Activated CD8-positive, alpha-beta memory T cell treated with anti-CD3 and anti-CD28 coated beads for 36 hours (primary cell): ENCODE results near the gene SFTPA1. TPM values are rescaled to one million over a fixed set of nuclear protein-coding genes. Genes with fewer than 3 reads are reported as not detected.
"Not testable (repeated sequence)": the region's sequence is repeated elsewhere in the genome, so short reads cannot be mapped to it uniquely, and the experiment has no call there.

ENCODE experiments used
- CTCF ChIA-PET: fragments of 350-600 bp; sonication (Branson Sonifier 250); formaldehyde crosslinking; loops from one replicate; lab custom pipeline; 2021; ENCODE audit warnings: antibody characterized with exemption; lab: Charles Lee
- POLR2A ChIA-PET: fragments of 350-600 bp; sonication (Branson Sonifier 250); formaldehyde crosslinking; loops from one replicate; lab custom pipeline; 2021; ENCODE audit warnings: antibody characterized with exemption; lab: Charles Lee
- total RNA-seq, 2 experiments: library from RNA; stranded (reverse); gene quantifications; one replicate each; pipeline ENCODE4 v1.2.3, GENCODE V29; 2021

Gene SFTPA1
- total RNA-seq, 2 experiments from 2014 or later: not detected

- ChIA-PET CTCF (no interaction called here), POLR2A (no interaction called here)
Measured at GRCh38 chr10:79608505-79609375, 2.0 kb upstream of the SFTPA1 start.

DNA sequence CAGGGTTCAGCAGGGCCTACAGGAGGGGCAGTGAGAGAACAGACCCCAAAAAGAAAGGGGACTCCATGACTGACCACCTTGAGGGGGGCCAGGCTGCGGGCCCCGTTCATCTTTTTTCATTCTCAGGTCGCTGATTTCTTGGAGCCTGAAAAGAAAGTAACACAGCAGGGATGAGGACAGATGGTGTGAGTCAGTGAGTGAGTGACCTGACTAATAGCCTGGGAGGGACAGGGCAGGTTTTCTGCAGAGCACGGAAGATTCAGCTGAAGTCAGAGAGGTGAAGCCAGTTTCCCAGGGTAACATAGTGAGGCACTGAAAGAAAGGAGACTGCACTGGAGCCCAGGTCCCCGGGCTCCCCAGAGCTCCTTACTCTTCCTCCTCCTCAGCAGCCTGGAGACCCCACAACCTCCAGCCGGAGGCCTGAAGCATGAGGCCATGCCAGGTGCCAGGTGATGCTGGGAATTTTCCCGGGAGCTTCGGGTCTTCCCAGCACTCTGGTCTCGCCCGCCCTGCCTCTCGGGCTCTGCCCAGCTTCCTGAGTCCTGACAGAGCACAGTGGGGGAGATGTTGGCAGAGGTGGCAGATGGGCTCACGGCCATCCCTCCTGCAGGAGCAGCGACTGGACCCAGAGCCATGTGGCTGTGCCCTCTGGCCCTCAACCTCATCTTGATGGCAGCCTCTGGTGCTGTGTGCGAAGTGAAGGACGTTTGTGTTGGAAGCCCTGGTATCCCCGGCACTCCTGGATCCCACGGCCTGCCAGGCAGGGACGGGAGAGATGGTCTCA is 646 bp downstream of the SFTPA1 start:
- POLR2A ChIA-PET, CTCF ChIA-PET: not testable (repeated sequence)

- POLR2A ChIA-PET: no interaction called here
- CTCF ChIA-PET: no interaction called here
Measured at GRCh38 chr10:79615577-79615976, 4.8 kb downstream of the SFTPA1 start.

GRCh38 chr10:79616164-79616563 is 5.4 kb downstream of the SFTPA1 start:
- ChIA-PET CTCF (no interaction called here), POLR2A (no interaction called here)

DNA sequence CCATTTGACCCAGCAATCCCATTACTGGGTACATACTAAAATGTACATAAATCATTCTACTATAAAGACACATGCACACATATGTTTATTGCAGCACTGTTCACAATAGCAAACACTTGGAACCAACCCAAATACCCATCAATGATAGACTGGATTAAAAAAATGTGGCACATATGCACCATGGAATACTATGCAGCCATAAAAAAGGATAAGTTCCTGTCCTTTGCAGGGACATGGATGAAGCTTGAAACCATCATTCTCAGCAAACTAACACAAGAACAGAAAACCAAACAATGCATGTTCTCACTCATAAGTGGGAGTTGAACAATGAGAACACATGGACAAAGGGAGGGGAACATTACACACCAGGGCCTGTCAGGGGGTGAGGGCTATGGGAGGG is 12.9 kb downstream of the SFTPA1 start:
- CTCF ChIA-PET, POLR2A ChIA-PET: not testable (repeated sequence)

GRCh38 chr10:79627075-79627474 is 16.3 kb downstream of the SFTPA1 start:
- CTCF ChIA-PET: no interaction called here
- POLR2A ChIA-PET: no interaction called here

- ChIA-PET POLR2A (no interaction called here), CTCF (no interaction called here)
Measured at GRCh38 chr10:79628083-79628482, 17.3 kb downstream of the SFTPA1 start.

GRCh38 chr10:79628988-79629954 is 18.5 kb downstream of the SFTPA1 start:
- CTCF ChIA-PET: no interaction called here
- POLR2A ChIA-PET: interaction anchor here (0.6 kb wide), 1 partner anchor 1688 kb away, joined by 4 read pairs; no protein-coding TSS in a partner anchor

DNA sequence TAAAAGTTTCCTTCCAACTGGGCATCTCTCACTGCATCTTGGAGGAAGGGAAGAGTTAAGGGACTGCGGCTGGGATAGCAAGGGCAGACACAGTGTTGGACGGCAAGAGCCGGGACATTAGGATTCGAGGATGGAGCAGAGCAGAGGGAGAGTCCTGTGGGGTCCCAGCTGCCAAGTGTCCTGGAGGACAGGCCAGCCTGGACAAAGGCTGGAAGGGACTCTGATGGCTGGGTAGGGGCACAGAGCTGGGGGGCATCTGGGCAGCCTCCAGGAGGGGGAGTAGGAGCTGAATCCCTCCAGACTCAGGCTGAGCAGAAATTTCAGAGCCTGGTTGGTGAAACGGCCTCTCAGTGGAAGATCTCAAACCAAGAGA is 19.2 kb downstream of the SFTPA1 start:
- CTCF ChIA-PET: no interaction called here
- POLR2A ChIA-PET: no interaction called here

GRCh38 chr10:79636654-79637199 is 26.0 kb downstream of the SFTPA1 start:
- CTCF ChIA-PET, POLR2A ChIA-PET: not testable (repeated sequence)

DNA sequence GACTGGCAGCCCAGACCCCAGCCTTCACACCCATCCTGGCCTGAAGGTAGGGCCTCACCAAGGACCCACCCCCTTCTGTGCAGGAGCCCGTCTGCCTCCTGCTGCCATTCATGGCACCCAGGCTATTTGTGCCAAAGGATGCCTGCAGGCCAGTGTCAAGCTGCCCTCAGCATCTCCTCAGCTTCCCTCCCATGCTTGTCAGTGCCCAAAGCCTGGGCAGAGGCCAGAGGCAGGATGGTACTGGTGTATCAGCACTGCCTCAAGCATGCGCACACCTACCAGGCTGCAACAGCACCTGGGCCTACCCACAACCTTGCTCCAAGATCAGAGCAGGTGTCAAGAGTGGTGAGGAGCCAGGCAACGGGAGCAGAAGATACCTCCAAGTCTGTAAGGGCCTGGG is 27.6 kb downstream of the SFTPA1 start:
- ChIA-PET POLR2A (no interaction called here), CTCF (interaction anchor here (0.6 kb wide), 1 partner anchor 264 kb away, joined by 3 read pairs; no protein-coding TSS in a partner anchor)

DNA sequence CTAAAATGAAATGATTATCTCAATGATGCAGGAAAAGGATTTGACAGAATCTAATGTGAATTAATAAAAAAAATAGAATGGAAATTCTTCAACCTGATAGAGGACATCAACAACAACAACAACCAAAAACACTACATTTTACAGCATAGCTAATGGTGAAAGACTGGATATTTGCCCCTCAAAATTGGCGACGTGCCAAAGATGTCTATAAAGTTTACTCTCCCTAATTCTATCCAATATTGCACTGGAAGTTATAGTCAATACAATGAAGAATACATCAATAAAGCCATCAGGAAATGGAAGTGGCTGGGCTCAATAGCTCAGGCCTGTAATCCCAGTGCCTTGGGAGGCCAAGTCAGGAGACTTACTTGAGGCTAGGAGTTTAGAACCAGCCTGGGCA is 42.0 kb downstream of the SFTPA1 start:
- POLR2A ChIA-PET, CTCF ChIA-PET: not testable (repeated sequence)

- POLR2A ChIA-PET, CTCF ChIA-PET: not testable (repeated sequence)
Measured at GRCh38 chr10:79663287-79663686, 52.5 kb downstream of the SFTPA1 start.

GRCh38 chr10:79664686-79665085 is 53.9 kb downstream of the SFTPA1 start:
- CTCF ChIA-PET: interaction anchor here (0.6 kb wide), 1 partner anchor 730 kb away, joined by 5 read pairs; no protein-coding TSS in a partner anchor
- POLR2A ChIA-PET: not testable (repeated sequence)

Other genes starting within 250 kb of the SFTPA1 start
- 1 to 10 TPM; 1.3 to 1.5 TPM for gene ZCCHC24, start 165.3 kb upstream of the SFTPA1 start, total RNA-seq
- 1 to 10 TPM; 3.2 to 3.3 TPM for gene EIF5AL1, start 98.4 kb upstream of the SFTPA1 start, total RNA-seq
- gene SFTPA2, start 50.5 kb upstream of the SFTPA1 start, total RNA-seq: not detected
- gene NUTM2B, start 92.3 kb downstream of the SFTPA1 start, total RNA-seq: 1 to 10 TPM in 1 of 2 experiments, under 1 TPM in 1; 0.92 to 1.1 TPM
- gene NUTM2E, start 215.8 kb downstream of the SFTPA1 start, total RNA-seq: not detected